H1 (cell line): Measurements from ENCODE around the gene SRMS. TPM values are rescaled to one million over a fixed set of nuclear protein-coding genes. Genes with fewer than 3 reads are reported as not detected.

Experiments
- CTCF ChIA-PET: fragments of 300-600 bp; sonication (Branson Sonifier 250); formaldehyde crosslinking; loops from one replicate; lab custom pipeline; 2021; ENCODE audit not compliant: partially characterized antibody; lab: Charles Lee
- POLR2A ChIA-PET: fragments of 300-600 bp; sonication (Branson Sonifier 250); formaldehyde crosslinking; loops from one replicate; lab custom pipeline; 2021; ENCODE audit warnings: inconsistent platforms; ENCODE audit not compliant: partially characterized antibody; lab: Charles Lee
- DNase-seq, 2 experiments: peaks; one replicate each; pipeline versions ENCODE4 v3.0.0 to v3.0.0-alpha.2; 2010 to 2022; ENCODE audit warnings: low spot score in 2 of 2, low read depth in 1 of 2, mixed read lengths in 1 of 2
- FAIRE-seq: peaks from 2 replicates; lab custom pipeline; 2011; peaks lifted over from hg19 to GRCh38; lab: Jason Lieb, UNC
- H2AFZ ChIP-seq: 2 replicates; pipeline ENCODE4 v1.8.1; 2012; ENCODE audit warnings: low read length, inconsistent platforms
- H2AK5ac ChIP-seq: 2 replicates; pipeline ENCODE4 v1.6.1; 2013; ENCODE audit warnings: low read depth, low read length
- H2BK120ac ChIP-seq: replicated peaks from 2 replicates; pipeline ENCODE3; 2013; ENCODE audit warnings: low read depth, low read length, inconsistent platforms
- H2BK12ac ChIP-seq: 2 replicates; pipeline ENCODE4 v1.6.1; 2013; ENCODE audit warnings: low read depth, low read length
- H2BK15ac ChIP-seq: 2 replicates; pipeline ENCODE4 v1.6.1; 2013; ENCODE audit warnings: low read length
- H2BK20ac ChIP-seq: 2 replicates; pipeline ENCODE4 v1.6.1; 2013; ENCODE audit warnings: low read length
- H2BK5ac ChIP-seq: 2 replicates; pipeline ENCODE4 v1.6.1; 2013; ENCODE audit warnings: low read depth, low read length
- H3K14ac ChIP-seq: 2 replicates; pipeline ENCODE4 v1.6.1; 2013; ENCODE audit warnings: inconsistent platforms; ENCODE audit not compliant: insufficient read length
- H3K18ac ChIP-seq: 2 replicates; pipeline ENCODE4 v1.6.1; 2013; ENCODE audit warnings: low read length; ENCODE audit errors: extremely low read depth
- H3K23ac ChIP-seq: 2 replicates; pipeline ENCODE4 v1.6.1; 2013; ENCODE audit warnings: inconsistent platforms; ENCODE audit not compliant: insufficient read length
- H3K23me2 ChIP-seq: 2 replicates; pipeline ENCODE4 v1.6.1; 2013; ENCODE audit warnings: low read depth, low read length
- H3K27ac ChIP-seq: 2 replicates; pipeline ENCODE4 v1.6.1; 2011; ENCODE audit warnings: low read depth, low read length, inconsistent platforms
- H3K27me3 ChIP-seq, 4 experiments: replicated peaks in 1 of 4; 1 replicate in 1 of 4; 2 replicates in 3 of 4; pipeline versions ENCODE4 v1.6.1 to v1.8.1; 2011 to 2013; ENCODE audit warnings: low read length in 3 of 4, mild to moderate bottlenecking in 3 of 4, inconsistent platforms in 2 of 4, mixed read lengths in 2 of 4, moderate library complexity in 1 of 4; ENCODE audit not compliant: control insufficient read depth in 3 of 4, insufficient read depth in 3 of 4; ENCODE audit errors: extremely low read depth in 1 of 4
- H3K36me3 ChIP-seq, 4 experiments: 2 replicates each; pipeline versions ENCODE4 v1.6.1 to v1.8.1; 2011 to 2013; ENCODE audit warnings: mild to moderate bottlenecking in 4 of 4, low read length in 3 of 4, moderate library complexity in 2 of 4, control low read depth in 1 of 4, inconsistent platforms in 1 of 4; ENCODE audit not compliant: insufficient read depth in 4 of 4, control insufficient read depth in 2 of 4
- H3K4ac ChIP-seq: replicated peaks from 2 replicates; pipeline ENCODE3; 2013; ENCODE audit warnings: low read length, low read depth, mixed read lengths, inconsistent platforms; ENCODE audit not compliant: insufficient read length
- H3K4me1 ChIP-seq, 4 experiments: replicated peaks in 1 of 4; 1 replicate in 1 of 4; 2 replicates in 3 of 4; pipeline versions ENCODE4 v1.6.1 to v1.8.1; 2011 to 2013; ENCODE audit warnings: low read length in 3 of 4, inconsistent platforms in 2 of 4, mixed read lengths in 1 of 4; ENCODE audit not compliant: insufficient read depth in 4 of 4, control insufficient read depth in 3 of 4
- H3K4me2 ChIP-seq, 2 experiments: 2 replicates each; pipeline versions ENCODE4 v1.6.1 to v1.8.1; 2011 to 2013; ENCODE audit warnings: low read depth in 2 of 2, low read length in 2 of 2, control low read depth in 1 of 2, inconsistent platforms in 1 of 2, mild to moderate bottlenecking in 1 of 2; ENCODE audit not compliant: insufficient read depth in 1 of 2
- H3K4me3 ChIP-seq, 4 experiments: fragments of 200-600, 300-600 bp in 1 of 4; sonication (generic), shearing (Covaris generic), sonication (Bioruptor Twin) in 1 of 4; 2 replicates each; pipeline versions ENCODE4 v1.5.1 to v1.8.1; 2011 to 2016; ENCODE audit warnings: low read length in 4 of 4, low read depth in 3 of 4, control low read depth in 2 of 4, inconsistent platforms in 2 of 4, mild to moderate bottlenecking in 2 of 4, mixed read lengths in 1 of 4, moderate library complexity in 1 of 4; ENCODE audit not compliant: insufficient read depth in 2 of 4; ENCODE audit errors: extremely low read depth in 1 of 4
- H3K56ac ChIP-seq: replicated peaks from 2 replicates; pipeline ENCODE3; 2013; ENCODE audit warnings: low read depth, mild to moderate bottlenecking, mixed read lengths, low read length, inconsistent platforms; ENCODE audit not compliant: insufficient read length
- H3K79me1 ChIP-seq: 2 replicates; pipeline ENCODE4 v1.6.1; 2013; ENCODE audit warnings: low read depth, low read length, control low read depth
- H3K79me2 ChIP-seq, 2 experiments: 2 replicates each; pipeline versions ENCODE4 v1.6.1 to v1.8.1; 2012 to 2013; ENCODE audit warnings: low read length in 2 of 2, mild to moderate bottlenecking in 2 of 2, inconsistent platforms in 1 of 2; ENCODE audit not compliant: insufficient read depth in 2 of 2, control insufficient read depth in 1 of 2
- H3K9ac ChIP-seq, 4 experiments: replicated peaks in 1 of 4; 1 replicate in 1 of 4; 2 replicates in 3 of 4; pipeline versions ENCODE4 v1.6.1 to v1.8.1; 2011 to 2013; ENCODE audit warnings: low read depth in 3 of 4, low read length in 3 of 4, control low read depth in 2 of 4, mild to moderate bottlenecking in 2 of 4, moderate library complexity in 2 of 4, inconsistent platforms in 1 of 4; ENCODE audit errors: extremely low read depth in 1 of 4
- H3K9me3 ChIP-seq, 2 experiments: 2 replicates each; pipeline versions ENCODE4 v1.6.1 to v1.8.1; 2012 to 2013; ENCODE audit warnings: mild to moderate bottlenecking in 2 of 2, moderate library complexity in 2 of 2, control low read depth in 1 of 2, inconsistent platforms in 1 of 2, low read depth in 1 of 2, low read length in 1 of 2, mixed read lengths in 1 of 2; ENCODE audit not compliant: insufficient read depth in 2 of 2
- H4K20me1 ChIP-seq, 2 experiments: replicated peaks in 1 of 2; 2 replicates each; pipeline versions ENCODE3 to v1.8.1; 2011 to 2013; ENCODE audit warnings: inconsistent platforms in 2 of 2, low read length in 2 of 2, mild to moderate bottlenecking in 1 of 2; ENCODE audit not compliant: insufficient read depth in 2 of 2, control insufficient read depth in 1 of 2
- H4K5ac ChIP-seq: 2 replicates; pipeline ENCODE4 v1.6.1; 2013; ENCODE audit warnings: low read length, low read depth, mixed read lengths, inconsistent platforms; ENCODE audit not compliant: insufficient read length
- H4K8ac ChIP-seq: 2 replicates; pipeline ENCODE4 v1.8.0; 2013; ENCODE audit warnings: mild to moderate bottlenecking, moderate library complexity, low read length, inconsistent platforms; ENCODE audit not compliant: insufficient read depth; ENCODE audit errors: extremely low read depth
- H4K91ac ChIP-seq: replicated peaks from 2 replicates; pipeline ENCODE3; 2013; ENCODE audit warnings: low read length, mixed read lengths, inconsistent platforms; ENCODE audit not compliant: insufficient read length
- ATF2 ChIP-seq: IDR thresholded peaks from 2 replicates; pipeline ENCODE4 v1.6.1; 2012; ENCODE audit warnings: low read length, inconsistent platforms
- SIRT6 ChIP-seq: IDR thresholded peaks from one replicate; pipeline ENCODE4 v1.7.1; 2012; ENCODE audit warnings: low read length, inconsistent platforms
- WGBS, 2 experiments: shearing (Covaris generic) in 1 of 2; methylation state at CpG; one replicate each; pipeline versions ENCODE4 v1.1.6 to v1.1.7; 2013 to 2015; ENCODE audit warnings: low lambda C conversion rate in 2 of 2, mixed read lengths in 2 of 2, inconsistent platforms in 1 of 2, low coverage in 1 of 2, missing lambda C conversion rate in 1 of 2; ENCODE audit not compliant: insufficient replicate concordance in 2 of 2, insufficient coverage in 1 of 2, insufficient read length in 1 of 2; ENCODE audit errors: extremely low coverage in 1 of 2, missing lambda C conversion rate in 1 of 2; 5-methylcytosine and 5-hydroxymethylcytosine counted together
- polyA plus RNA-seq, 7 experiments: library from polyadenylated mRNA; depleted of rRNA in 3 of 7; stranded (reverse) in 5 of 7; unstranded in 2 of 7; fragments of >200 nt in 5 of 7; fragments of 200-250 nt in 2 of 7; gene quantifications; 1 replicate in 5 of 7; 2 replicates in 1 of 7; 4 replicates in 1 of 7; pipeline versions ENCODE4 v1.2.1 to v1.2.3, GENCODE V29; 2011 to 2013; ENCODE audit warnings: missing spikeins in 2 of 7, mixed read lengths in 2 of 7
- total RNA-seq: library from RNA; stranded (reverse); fragmentation: NEBNext Ultra II Directional; extraction: Animal tissue kit (Norgen Biotek cat#: 25700); gene quantifications from 2 replicates; pipeline ENCODE4 v1.2.1, GENCODE V29; 2021

Gene SRMS
- total and polyA plus RNA-seq, 2 of the 8 experiments (the other 6 are each of a cell fraction or from before 2014, with no cell fraction given), result 0.39 to 0.76 TPM

- DNase-seq (no peak), FAIRE-seq (no peak)
- ChIA-PET POLR2A (interaction anchor here (1.2 kb wide), 1 partner anchor 14 kb away, joined by 5 read pairs; the partner anchor contains the start of gene PPDPF), CTCF (interaction anchor here (0.7 to 1.2 kb wide), 3 partner anchors 10 to 344 kb away, joined by 3 to 10 read pairs (median 3); no protein-coding TSS in a partner anchor)
- Histone ChIP-seq H3K4ac (no peak overlapping the region), H2BK20ac (no peak overlapping the region), H3K4me3 (no peak overlapping the region), H3K27me3 (no peaks in the 10 kb centered on the region), H4K5ac (no peak overlapping the region), H4K8ac (no peak overlapping the region), H3K18ac (no peak overlapping the region), H2BK5ac (no peak overlapping the region), H3K4me1 (peaks cover 0 to 7% (median 5%) of the 10 kb centered on the region in 4 experiments; a peak in 6 of 7 replicates), H3K79me1 (no peaks in the 10 kb centered on the region), H4K91ac (no peak overlapping the region), H2AFZ (no peak overlapping the region), H2BK120ac (no peak overlapping the region), H3K23ac (no peak overlapping the region), H3K27ac (no peak overlapping the region), H2AK5ac (no peak overlapping the region), H3K23me2 (no peaks in the 10 kb centered on the region), H2BK15ac (no peak overlapping the region), H3K9me3 (peaks cover 0 to 6% of the 10 kb centered on the region in 2 experiments; a peak in 2 of 4 replicates), H2BK12ac (no peak overlapping the region), H4K20me1 (no peaks in the 10 kb centered on the region), H3K36me3 (no peaks in the 10 kb centered on the region), H3K56ac (no peak overlapping the region), H3K4me2 (no peak overlapping the region), H3K9ac (no peak overlapping the region), H3K79me2 (no peaks in the 10 kb centered on the region), H3K14ac (no peak overlapping the region)
- 93% methylated on average over 30 of the region's 30 CpGs; no CpG with 5 or more reads in 1 of the 2 experiments for whole genome bisulfite sequencing, 2 experiments
- no peak for TF ChIP-seq SIRT6
- TF ChIP-seq ATF2, result no peak
These were observed 40.3 kb downstream of the SRMS start for GRCh38 chr20:63507083-63507743.
